OCI-LY7 (cell line): ENCODE measurements around the gene IPO11. TPM values are rescaled to one million over a fixed set of nuclear protein-coding genes. Genes with fewer than 3 reads are reported as not detected.

Source experiments
- BruUV-seq: library from RNA; stranded (reverse); fragments of 400-500 nt; replicated peaks from 2 replicates; lab custom pipeline; 2021; lab: Mats Ljungman, UMichigan
- CTCF ChIA-PET: fragments of 300-600 bp; sonication (Branson Sonifier 250); formaldehyde crosslinking; loops from one replicate; lab custom pipeline; 2022; ENCODE audit warnings: antibody characterized with exemption; ENCODE audit not compliant: unreplicated experiment; lab: Charles Lee
- POLR2A ChIA-PET: fragments of 300-600 bp; sonication (Branson Sonifier 250); formaldehyde crosslinking; loops from one replicate; lab custom pipeline; 2022; ENCODE audit warnings: antibody characterized with exemption; lab: Charles Lee
- DNase-seq: peaks from one replicate; pipeline ENCODE4 v3.0.0-alpha.2; 2015; ENCODE audit warnings: low spot score
- H2AFZ ChIP-seq: fragments of 200-600 bp; sonication (generic), shearing (Covaris generic); 2 replicates; pipeline ENCODE4 v1.6.1; 2014; ENCODE audit warnings: mild to moderate bottlenecking, antibody characterized with exemption, low read length, moderate library complexity
- H3K27ac ChIP-seq: fragments of 200-600 bp; sonication (generic); 2 replicates; pipeline ENCODE4 v1.5.1; 2014; ENCODE audit warnings: mixed run types, low read depth, mild to moderate bottlenecking, moderate library complexity, low read length, inconsistent platforms; ENCODE audit not compliant: poor library complexity, severe bottlenecking
- H3K36me3 ChIP-seq: fragments of 200-600 bp; sonication (generic); 2 replicates; pipeline ENCODE4 v1.6.1; 2014; ENCODE audit warnings: mild to moderate bottlenecking, antibody characterized with exemption, low read length, moderate library complexity, mixed read lengths; ENCODE audit not compliant: insufficient read depth
- H3K4me1 ChIP-seq: fragments of 200-600 bp; sonication (generic); 2 replicates; pipeline ENCODE4 v1.5.1; 2014; ENCODE audit warnings: mild to moderate bottlenecking, low read length; ENCODE audit not compliant: insufficient read depth, poor library complexity, severe bottlenecking
- H3K4me2 ChIP-seq: fragments of 200-600 bp; sonication (generic); 2 replicates; pipeline ENCODE4 v1.6.1; 2014; ENCODE audit warnings: mild to moderate bottlenecking, low read length
- H3K4me3 ChIP-seq: fragments of 200-600 bp; sonication (generic); 2 replicates; pipeline ENCODE4 v1.5.1; 2014; ENCODE audit warnings: mild to moderate bottlenecking, low read depth, low read length; ENCODE audit not compliant: poor library complexity, severe bottlenecking
- H3K79me2 ChIP-seq: fragments of 200-600 bp; sonication (generic); 2 replicates; pipeline ENCODE4 v1.6.1; 2016; ENCODE audit warnings: low read depth, mild to moderate bottlenecking, low read length, moderate library complexity, mixed read lengths; ENCODE audit not compliant: insufficient read depth
- H3K9me2 ChIP-seq: fragments of 200-600 bp; sonication (generic); 2 replicates; pipeline ENCODE4 v1.6.1; 2016; ENCODE audit warnings: mild to moderate bottlenecking, low read length, mixed read lengths; ENCODE audit not compliant: insufficient read depth
- H3K9me3 ChIP-seq: fragments of 200-600 bp; sonication (generic); 2 replicates; pipeline ENCODE4 v1.6.1; 2014; ENCODE audit warnings: mild to moderate bottlenecking, mixed run types, low read length, mixed read lengths
- H4K20me1 ChIP-seq: fragments of 200-600 bp; sonication (generic); 2 replicates; pipeline ENCODE4 v1.6.1; 2014; ENCODE audit warnings: mild to moderate bottlenecking, antibody characterized with exemption, low read length, moderate library complexity, mixed read lengths; ENCODE audit not compliant: insufficient read depth
- CTCF ChIP-seq: fragments of 200-600 bp; sonication (generic); conservative IDR thresholded peaks from 2 replicates; pipeline ENCODE4 v1.5.1; 2014; ENCODE audit warnings: mild to moderate bottlenecking, antibody characterized with exemption, low read length, moderate library complexity, mixed read lengths
- EZH2phosphoT487 ChIP-seq: fragments of 200-600 bp; sonication (generic); IDR thresholded peaks from 2 replicates; pipeline ENCODE4 v1.6.1; 2018; ENCODE audit warnings: low read depth, borderline replicate concordance, mild to moderate bottlenecking, mixed run types, antibody characterized with exemption, low read length, moderate library complexity, mixed read lengths
- intact Hi-C: fragments of 100-400 bp; cut with micrococcal nuclease; formaldehyde crosslinking; loops from one replicate; pipeline ENCODE4 v1.10.0; 2022; ENCODE audit not compliant: unreplicated experiment
- total RNA-seq, 2 experiments: library from RNA; depleted of rRNA in 1 of 2; stranded (reverse); fragments of >200 nt in 1 of 2; shearing (Covaris generic) in 1 of 2; gene quantifications; 2 replicates each; pipeline ENCODE4 v1.2.3, GENCODE V29; 2014 to 2022

Gene IPO11
- total RNA-seq, 2 experiments from 2014 or later = 26.1 to 59.9 TPM

GRCh38 chr5:62558941-62559340, 146.4 kb downstream of the IPO11 start:
- Histone ChIP-seq H2AFZ (no peak overlapping the region), H3K27ac (no peak overlapping the region), H3K79me2 (no peaks in the 10 kb centered on the region), H3K36me3 (peaks cover 51% of the 10 kb centered on the region), H3K9me3 (no peaks in the 10 kb centered on the region), H3K4me1 (no peaks in the 10 kb centered on the region), H3K9me2 (no peaks in the 10 kb centered on the region), H3K4me2 (no peak overlapping the region), H4K20me1 (no peaks in the 10 kb centered on the region; the same call in 1 of the 2 replicates), H3K4me3 (no peak overlapping the region)
- CTCF ChIA-PET = no interaction called here
- no peak for DNase-seq
- BruUV-seq = no TSS peak
- no peak for TF ChIP-seq CTCF
- no peak for TF ChIP-seq EZH2phosphoT487
- intact Hi-C loops = no loop called here
- POLR2A ChIA-PET = no interaction called here

- no peaks in the 10 kb centered on the region; the same call in 1 of the 2 replicates for H4K20me1 ChIP-seq
- no peak overlapping the region for H2AFZ ChIP-seq
- no peak for DNase-seq
- no peak overlapping the region for H3K27ac ChIP-seq
- CTCF ChIA-PET = no interaction called here
- no peaks in the 10 kb centered on the region for H3K9me2 ChIP-seq
- POLR2A ChIA-PET = interaction anchor here (0.6 kb wide), 1 partner anchor 192 kb away, joined by 3 read pairs; no protein-coding TSS in a partner anchor
- BruUV-seq = no TSS peak
- H3K79me2 ChIP-seq = no peaks in the 10 kb centered on the region
- intact Hi-C loops = no loop called here
- no peak for TF ChIP-seq EZH2phosphoT487
- TF ChIP-seq CTCF = no peak
- H3K4me3 ChIP-seq = no peak overlapping the region
- H3K36me3 ChIP-seq = peaks cover 58% of the 10 kb centered on the region
- H3K4me1 ChIP-seq = no peaks in the 10 kb centered on the region
- H3K4me2 ChIP-seq = no peak overlapping the region
- H3K9me3 ChIP-seq = no peaks in the 10 kb centered on the region
These were observed 148.2 kb downstream of the IPO11 start for GRCh38 chr5:62560786-62561185.

- DNase-seq = no peak
- Histone ChIP-seq H4K20me1 (no peaks in the 10 kb centered on the region; the same call in 1 of the 2 replicates), H3K9me2 (no peaks in the 10 kb centered on the region), H3K36me3 (peaks cover 67% of the 10 kb centered on the region), H3K4me1 (no peaks in the 10 kb centered on the region), H2AFZ (no peak overlapping the region), H3K9me3 (no peaks in the 10 kb centered on the region), H3K79me2 (no peaks in the 10 kb centered on the region), H3K4me2 (no peak overlapping the region), H3K4me3 (no peak overlapping the region), H3K27ac (no peak overlapping the region)
- ChIA-PET CTCF (no interaction called here), POLR2A (no interaction called here)
- intact Hi-C loops = no loop called here
- TF ChIP-seq EZH2phosphoT487 (no peak), CTCF (no peak)
- no TSS peak for BruUV-seq
These were observed 149.3 kb downstream of the IPO11 start for GRCh38 chr5:62561896-62562295.
